ENCODE data around the gene SPATA31E1.
"Not testable (repeated sequence)": the region's sequence is repeated elsewhere in the genome, so short reads cannot be mapped to it uniquely, and the experiment has no call there.

The SPATA31E1 gene

GRCh38 chr9:87937352-87937751 is 54.7 kb downstream of the SPATA31E1 start:
- not testable (repeated sequence) for DNase-seq

GRCh38 chr9:87937918-87938317 is 55.2 kb downstream of the SPATA31E1 start:
- not testable (repeated sequence) for DNase-seq

DNA sequence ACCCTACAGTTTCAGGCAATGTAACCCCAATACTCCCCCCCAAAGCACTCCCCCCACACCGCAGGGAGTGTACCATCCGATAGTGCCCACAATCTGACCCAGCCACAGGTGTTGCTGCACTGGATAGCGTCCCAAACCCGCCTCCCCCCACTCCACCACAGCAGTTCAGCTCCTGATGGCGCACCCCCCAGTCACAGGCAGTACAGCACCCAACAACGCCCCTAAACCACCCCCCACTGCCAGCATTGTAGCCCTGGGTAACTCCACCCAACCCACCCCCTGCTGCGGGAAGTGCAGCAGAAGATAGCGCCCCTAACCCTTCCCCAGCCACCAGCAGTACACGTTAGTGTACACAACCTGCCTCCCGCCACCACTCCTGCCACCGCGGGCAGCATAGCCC is 55.7 kb downstream of the SPATA31E1 start:
- DNase-seq, result not testable (repeated sequence)
